Transverse colon (tissue), 4 donors: ENCODE measurements around the gene SLC25A1.

Source experiments
- EP300 ChIP-seq: sonication (generic); formaldehyde crosslinking; IDR thresholded peaks from one replicate; pipeline ENCODE4 v1.6.1; 2017; ENCODE audit warnings: antibody characterized with exemption, low read depth
- POLR2A ChIP-seq: fragments of 450-650 bp; IDR thresholded peaks from one replicate; pipeline ENCODE4 v1.6.1; 2016; ENCODE audit warnings: antibody characterized with exemption, mild to moderate bottlenecking, moderate library complexity
- POLR2AphosphoS5 ChIP-seq, 3 donors: sonication (generic); formaldehyde crosslinking; IDR thresholded peaks; one replicate each; pipeline ENCODE4 v1.6.1; 2016; ENCODE audit warnings: antibody characterized with exemption in 3 of 3
- TF ChIP-seq, protein P1 (sequence below), 5 experiments: fragments of 200-600 bp in 3 of 5; fragments of 450-650 bp in 2 of 5; sonication (generic) in 3 of 5; IDR thresholded peaks; 1 replicate in 2 of 5; 2 replicates in 3 of 5; pipeline ENCODE4 v1.5.1; 2016 to 2017; ENCODE audit warnings: antibody characterized with exemption in 5 of 5, inconsistent platforms in 3 of 5, mild to moderate bottlenecking in 2 of 5, moderate library complexity in 1 of 5

GRCh38 chr22:19128946-19129727, 49.4 kb downstream of the SLC25A1 start:
- TF ChIP-seq, protein P1, sequence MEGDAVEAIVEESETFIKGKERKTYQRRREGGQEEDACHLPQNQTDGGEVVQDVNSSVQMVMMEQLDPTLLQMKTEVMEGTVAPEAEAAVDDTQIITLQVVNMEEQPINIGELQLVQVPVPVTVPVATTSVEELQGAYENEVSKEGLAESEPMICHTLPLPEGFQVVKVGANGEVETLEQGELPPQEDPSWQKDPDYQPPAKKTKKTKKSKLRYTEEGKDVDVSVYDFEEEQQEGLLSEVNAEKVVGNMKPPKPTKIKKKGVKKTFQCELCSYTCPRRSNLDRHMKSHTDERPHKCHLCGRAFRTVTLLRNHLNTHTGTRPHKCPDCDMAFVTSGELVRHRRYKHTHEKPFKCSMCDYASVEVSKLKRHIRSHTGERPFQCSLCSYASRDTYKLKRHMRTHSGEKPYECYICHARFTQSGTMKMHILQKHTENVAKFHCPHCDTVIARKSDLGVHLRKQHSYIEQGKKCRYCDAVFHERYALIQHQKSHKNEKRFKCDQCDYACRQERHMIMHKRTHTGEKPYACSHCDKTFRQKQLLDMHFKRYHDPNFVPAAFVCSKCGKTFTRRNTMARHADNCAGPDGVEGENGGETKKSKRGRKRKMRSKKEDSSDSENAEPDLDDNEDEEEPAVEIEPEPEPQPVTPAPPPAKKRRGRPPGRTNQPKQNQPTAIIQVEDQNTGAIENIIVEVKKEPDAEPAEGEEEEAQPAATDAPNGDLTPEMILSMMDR (IDR thresholded peaks at IDR 0.05), result no peak
- TF ChIP-seq EP300 (no peak), POLR2A (no peak), POLR2AphosphoS5 (IDR thresholded peaks at IDR 0.05) (no peak)
